GM23248 (cell line): ENCODE measurements around the gene PPFIA2. TPM values are rescaled to one million over a fixed set of nuclear protein-coding genes. Genes with fewer than 3 reads are reported as not detected.

Experiments
- DNase-seq: peaks from one replicate; pipeline ENCODE4 v3.0.0-alpha.2; 2015
- H2AFZ ChIP-seq: fragments of 200-600 bp; sonication (generic); 2 replicates; pipeline ENCODE4 v1.6.1; 2016; ENCODE audit warnings: antibody characterized with exemption
- H3F3A ChIP-seq: fragments of 200-600 bp; sonication (generic); 2 replicates; pipeline ENCODE4 v1.6.1; 2016; ENCODE audit warnings: mild to moderate bottlenecking, antibody characterized with exemption, mixed run types; ENCODE audit not compliant: insufficient read depth
- H3K27ac ChIP-seq: fragments of 200-600 bp; sonication (generic); 2 replicates; pipeline ENCODE4 v1.5.1; 2016; ENCODE audit warnings: mild to moderate bottlenecking
- H3K27me3 ChIP-seq: fragments of 200-600 bp; sonication (generic); replicated peaks from 2 replicates; pipeline ENCODE4 v1.6.1; 2016; ENCODE audit warnings: mild to moderate bottlenecking; ENCODE audit not compliant: insufficient read depth
- H3K36me3 ChIP-seq: fragments of 200-600 bp; sonication (generic); 2 replicates; pipeline ENCODE4 v1.6.1; 2016; ENCODE audit warnings: low read depth, mild to moderate bottlenecking
- H3K4me1 ChIP-seq: fragments of 200-600 bp; sonication (generic); 2 replicates; pipeline ENCODE4 v1.6.1; 2016; ENCODE audit warnings: mild to moderate bottlenecking; ENCODE audit not compliant: insufficient read depth
- H3K4me2 ChIP-seq: fragments of 200-600 bp; sonication (generic); one replicate; pipeline ENCODE4 v1.6.1; 2016; ENCODE audit warnings: mild to moderate bottlenecking; ENCODE audit not compliant: unreplicated experiment
- H3K4me3 ChIP-seq: fragments of 200-600 bp; sonication (generic); 2 replicates; pipeline ENCODE4 v1.5.1; 2016; ENCODE audit warnings: mild to moderate bottlenecking
- H3K79me2 ChIP-seq: fragments of 200-600 bp; sonication (generic); 2 replicates; pipeline ENCODE4 v1.6.1; 2016; ENCODE audit warnings: mild to moderate bottlenecking; ENCODE audit not compliant: insufficient read depth
- H3K9ac ChIP-seq: fragments of 200-600 bp; sonication (generic); 2 replicates; pipeline ENCODE4 v1.6.1; 2016; ENCODE audit warnings: mild to moderate bottlenecking
- H3K9me2 ChIP-seq: fragments of 200-600 bp; sonication (generic); 2 replicates; pipeline ENCODE4 v1.6.1; 2016; ENCODE audit warnings: mixed run types, mild to moderate bottlenecking, moderate library complexity; ENCODE audit not compliant: insufficient read depth
- H3K9me3 ChIP-seq: fragments of 200-600 bp; sonication (generic); one replicate; pipeline ENCODE4 v1.6.1; 2017; ENCODE audit warnings: low read depth
- H4K20me1 ChIP-seq: fragments of 200-600 bp; sonication (generic); 2 replicates; pipeline ENCODE4 v1.6.0; 2016; ENCODE audit not compliant: insufficient read depth
- EZH2 ChIP-seq: fragments of 200-600 bp; sonication (generic); IDR thresholded peaks from 2 replicates; pipeline ENCODE4 v1.6.1; 2018; ENCODE audit warnings: antibody characterized with exemption, mild to moderate bottlenecking; ENCODE audit not compliant: insufficient read depth, poor library complexity, severe bottlenecking
- EZH2phosphoT487 ChIP-seq: fragments of 200-600 bp; sonication (generic); IDR thresholded peaks from 2 replicates; pipeline ENCODE4 v1.6.1; 2018; ENCODE audit warnings: antibody characterized with exemption, moderate library complexity, mild to moderate bottlenecking, low read depth; ENCODE audit not compliant: insufficient read depth
- WGBS, 2 experiments: methylation state at CpG; one replicate each; pipeline ENCODE4 v1.1.6; 2015 to 2017; ENCODE audit warnings: low lambda C conversion rate in 2 of 2, low coverage in 1 of 2; ENCODE audit errors: missing lambda C conversion rate in 2 of 2; 5-methylcytosine and 5-hydroxymethylcytosine counted together
- in situ Hi-C: fragments of 300-500 bp; cut with MboI; formaldehyde crosslinking; loops from 2 replicates; pipeline ENCODE4 v1.15.0; 2020
- polyA plus RNA-seq: library from polyadenylated mRNA; unstranded; fragments of >200 nt; fragmentation: Nextera tagmentation; extraction: Ambion mirVana; gene quantifications from 2 replicates; pipeline ENCODE4 v1.2.1, GENCODE V29; 2016
- total RNA-seq: library from RNA; depleted of rRNA; stranded (reverse); fragments of >200 nt; shearing (Covaris generic); gene quantifications from 2 replicates; pipeline ENCODE4 v1.2.3, GENCODE V29; 2014

Gene PPFIA2
- total and polyA plus RNA-seq, 2 experiments from 2014 or later, result not detected

DNA sequence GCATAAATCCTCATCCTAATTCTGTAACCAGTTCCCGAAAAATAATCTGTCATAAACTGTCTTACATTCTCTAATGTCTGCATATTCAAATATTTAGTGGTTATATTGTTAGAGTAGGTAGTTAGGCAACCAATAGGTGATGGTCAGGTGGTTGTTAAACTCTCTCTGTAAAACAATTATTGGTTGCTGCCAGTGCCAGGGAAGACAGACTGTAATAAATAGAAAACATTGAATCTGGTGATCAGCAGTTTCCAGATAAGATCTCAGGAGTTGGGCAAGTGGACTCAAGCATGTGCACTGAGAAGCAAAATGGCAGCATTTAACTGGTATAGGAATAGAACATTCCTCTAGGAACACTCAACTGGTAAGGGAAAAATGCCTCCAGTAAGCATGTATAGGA is 355.8 kb downstream of the PPFIA2 start:
- no peak overlapping the region for H3K9ac ChIP-seq
- WGBS, 2 experiments, result 63 to 71% methylated on average over 1 of the region's 1 CpG
- no peaks in the 10 kb centered on the region for H3K9me3 ChIP-seq
- H3K4me2 ChIP-seq, result no peak overlapping the region
- H3K36me3 ChIP-seq, result no peaks in the 10 kb centered on the region
- no peak for DNase-seq
- H3K27ac ChIP-seq, result no peak overlapping the region
- H3K4me3 ChIP-seq, result no peak overlapping the region
- H2AFZ ChIP-seq, result no peak overlapping the region
- in situ Hi-C loops, result no loop called here
- H3F3A ChIP-seq, result no peaks in the 10 kb centered on the region
- no peaks in the 10 kb centered on the region for H3K9me2 ChIP-seq
- H3K27me3 ChIP-seq, result no peaks in the 10 kb centered on the region
- H3K4me1 ChIP-seq, result no peaks in the 10 kb centered on the region
- no peaks in the 10 kb centered on the region for H3K79me2 ChIP-seq
- no peaks in the 10 kb centered on the region for H4K20me1 ChIP-seq
- TF ChIP-seq EZH2phosphoT487 (no peak), EZH2 (no peak)

DNA sequence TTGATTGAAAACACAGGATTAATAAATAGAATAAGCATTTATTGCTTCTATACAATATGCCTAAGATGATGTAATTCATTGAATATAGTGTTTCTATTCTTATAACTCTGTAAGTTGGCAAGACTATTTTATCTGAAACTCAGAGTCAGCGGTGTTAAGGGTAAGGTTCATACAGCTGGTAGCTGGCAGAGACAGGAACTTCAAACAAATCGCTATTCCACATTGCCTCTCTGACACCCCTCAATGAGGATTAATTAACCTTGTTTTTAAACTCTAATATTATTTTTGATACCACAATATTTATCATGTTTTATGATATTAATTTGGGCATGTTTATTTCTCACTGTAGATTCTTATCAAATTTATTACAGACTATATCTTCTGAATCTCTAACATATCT is 357.9 kb downstream of the PPFIA2 start:
- TF ChIP-seq EZH2 (no peak), EZH2phosphoT487 (no peak)
- Histone ChIP-seq H4K20me1 (no peaks in the 10 kb centered on the region), H3F3A (no peaks in the 10 kb centered on the region), H3K4me1 (no peaks in the 10 kb centered on the region), H3K4me2 (no peak overlapping the region), H2AFZ (no peak overlapping the region), H3K9me2 (no peaks in the 10 kb centered on the region), H3K9me3 (no peaks in the 10 kb centered on the region), H3K79me2 (no peaks in the 10 kb centered on the region), H3K27me3 (no peaks in the 10 kb centered on the region), H3K9ac (no peak overlapping the region), H3K36me3 (no peaks in the 10 kb centered on the region), H3K27ac (no peak overlapping the region), H3K4me3 (no peak overlapping the region)
- DNase-seq, result no peak
- in situ Hi-C loops, result no loop called here
- WGBS, 2 experiments, result 77 to 81% methylated on average over 2 of the region's 2 CpGs

DNA sequence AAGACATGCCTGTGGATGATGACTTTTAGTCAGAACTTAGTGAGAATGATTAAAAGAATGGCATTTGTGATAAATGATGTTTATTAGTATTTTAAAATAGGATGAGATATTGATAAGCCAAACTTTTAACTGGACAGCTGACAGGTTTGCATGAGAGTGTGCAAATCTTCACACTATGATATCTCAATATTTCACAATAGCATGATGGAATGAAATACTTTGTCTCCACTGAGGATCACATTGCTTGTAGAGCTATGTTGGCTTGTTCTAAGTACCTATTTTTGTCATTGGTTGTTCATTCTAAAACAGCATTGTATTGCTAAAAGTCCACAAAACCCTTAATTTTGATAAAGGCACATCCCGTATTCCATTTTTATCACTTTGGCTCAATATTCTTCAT is 359.1 kb downstream of the PPFIA2 start:
- Histone ChIP-seq H3K9ac (no peak overlapping the region), H3K9me3 (no peaks in the 10 kb centered on the region), H3F3A (no peaks in the 10 kb centered on the region), H3K27ac (no peak overlapping the region), H3K4me1 (no peaks in the 10 kb centered on the region), H3K27me3 (no peaks in the 10 kb centered on the region), H3K9me2 (no peaks in the 10 kb centered on the region), H4K20me1 (no peaks in the 10 kb centered on the region), H3K79me2 (no peaks in the 10 kb centered on the region), H3K4me2 (no peak overlapping the region), H3K36me3 (no peaks in the 10 kb centered on the region), H2AFZ (no peak overlapping the region), H3K4me3 (no peak overlapping the region)
- in situ Hi-C loops, result no loop called here
- DNase-seq, result no peak
- TF ChIP-seq EZH2phosphoT487 (no peak), EZH2 (no peak)
- WGBS, 2 experiments, result 57 to 60% methylated on average over 1 of the region's 1 CpG

DNA sequence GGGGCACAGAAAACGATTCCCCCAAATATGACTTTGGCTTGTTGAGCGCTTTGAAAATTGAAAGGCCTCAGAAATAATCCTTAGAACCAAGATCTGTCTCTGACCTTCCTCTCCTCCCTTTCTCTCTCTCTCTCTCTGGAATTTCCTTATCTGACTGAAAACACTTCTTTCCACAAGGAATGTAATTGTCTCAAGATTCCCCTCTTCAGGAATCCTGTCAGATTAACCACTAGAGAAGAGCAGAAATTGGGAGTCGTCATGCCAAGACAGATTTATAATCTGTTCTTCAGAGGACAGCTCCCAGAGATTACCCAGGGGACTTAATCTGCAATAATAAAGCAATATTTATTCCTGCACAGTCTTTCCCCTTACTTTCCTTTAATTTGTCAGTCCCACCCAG is 363.7 kb downstream of the PPFIA2 start:
- H3K9me3 ChIP-seq, result no peaks in the 10 kb centered on the region
- DNase-seq, result no peak
- no peak overlapping the region for H3K4me2 ChIP-seq
- no peaks in the 10 kb centered on the region for H3F3A ChIP-seq
- no peaks in the 10 kb centered on the region for H3K36me3 ChIP-seq
- H3K9me2 ChIP-seq, result no peaks in the 10 kb centered on the region
- no peaks in the 10 kb centered on the region for H3K4me1 ChIP-seq
- H3K79me2 ChIP-seq, result no peaks in the 10 kb centered on the region
- H4K20me1 ChIP-seq, result no peaks in the 10 kb centered on the region
- no peak overlapping the region for H3K4me3 ChIP-seq
- in situ Hi-C loops, result no loop called here
- no peak overlapping the region for H2AFZ ChIP-seq
- no peak overlapping the region for H3K27ac ChIP-seq
- H3K27me3 ChIP-seq, result no peaks in the 10 kb centered on the region
- H3K9ac ChIP-seq, result no peak overlapping the region
- no peak for TF ChIP-seq EZH2phosphoT487
- TF ChIP-seq EZH2, result no peak
- 49 to 52% methylated on average over 3 of the region's 3 CpGs for WGBS, 2 experiments

DNA sequence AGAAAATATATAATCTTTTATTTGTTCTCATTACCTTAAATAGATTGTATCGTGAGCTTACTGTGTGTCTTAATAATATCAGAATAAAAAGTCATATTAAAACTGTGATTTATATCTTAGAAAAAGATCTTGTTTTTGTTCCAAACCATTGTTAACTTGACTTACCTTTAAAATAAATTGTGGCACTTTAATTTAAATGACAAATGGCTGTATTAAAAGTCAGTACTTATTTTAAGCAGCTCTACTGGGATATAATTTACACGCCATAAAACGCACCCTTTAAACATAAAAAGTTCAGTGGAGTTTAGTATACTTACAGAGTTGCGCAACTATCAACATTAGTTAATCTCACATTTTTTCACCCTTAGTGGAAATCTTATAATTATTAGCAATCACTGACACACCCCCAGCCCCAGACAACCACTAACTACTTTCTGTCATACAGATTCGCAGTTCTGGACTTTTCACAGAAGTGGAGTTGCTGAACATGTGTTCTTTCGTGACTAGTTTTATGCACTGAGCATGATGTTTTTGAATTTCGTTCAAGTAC is 369.5 kb downstream of the PPFIA2 start:
- Histone ChIP-seq H3K9me2 (no peaks in the 10 kb centered on the region), H3K4me2 (no peak overlapping the region), H3K4me3 (no peak overlapping the region), H4K20me1 (no peaks in the 10 kb centered on the region), H3K9me3 (no peaks in the 10 kb centered on the region), H3K79me2 (no peaks in the 10 kb centered on the region), H3K9ac (no peak overlapping the region), H3F3A (no peaks in the 10 kb centered on the region), H3K4me1 (no peaks in the 10 kb centered on the region), H3K36me3 (no peaks in the 10 kb centered on the region), H2AFZ (no peak overlapping the region), H3K27me3 (no peaks in the 10 kb centered on the region), H3K27ac (no peak overlapping the region)
- no peak for TF ChIP-seq EZH2phosphoT487
- TF ChIP-seq EZH2, result no peak
- in situ Hi-C loops, result no loop called here
- 87 to 89% methylated on average over 7 of the region's 7 CpGs for WGBS, 2 experiments
- no peak for DNase-seq
